GM21423 (cell line): ENCODE measurements around the gene MARS2.
"Not testable (repeated sequence)": the region's sequence is repeated elsewhere in the genome, so short reads cannot be mapped to it uniquely, and the experiment has no call there.

Experiments
- ATAC-seq: cut with Tn5 transposase; IDR thresholded peaks from one replicate; pipeline ENCODE4 v1.9.1; 2021; ENCODE audit warnings: mild to moderate bottlenecking, moderate library complexity; ENCODE audit not compliant: unreplicated experiment

MARS2 gene

GRCh38 chr2:197705121-197705911, at the start of gene MARS2:
Gene MARS2 (plus strand): TSS chr2:197705369. CDS start chr2:197705406, 37 bp downstream.
- ATAC-seq: peak; percentile 83

GRCh38 chr2:197657562-197657961, 47.6 kb upstream of the MARS2 start:
- ATAC-seq: no peak

GRCh38 chr2:197661626-197662025, 43.5 kb upstream of the MARS2 start:
- ATAC-seq: no peak

GRCh38 chr2:197666277-197666676, 38.9 kb upstream of the MARS2 start:
- ATAC-seq: no peak

- no peak for ATAC-seq
Measured at GRCh38 chr2:197668296-197668695, 36.9 kb upstream of the MARS2 start.

- ATAC-seq: no peak
Measured at GRCh38 chr2:197669077-197669476, 36.1 kb upstream of the MARS2 start.

- ATAC-seq: no peak
Measured at GRCh38 chr2:197672371-197672893, 32.7 kb upstream of the MARS2 start.

- ATAC-seq: no peak
Measured at GRCh38 chr2:197673106-197673505, 32.1 kb upstream of the MARS2 start.

GRCh38 chr2:197673606-197674005, 31.6 kb upstream of the MARS2 start:
- no peak for ATAC-seq

- ATAC-seq: no peak
Measured at GRCh38 chr2:197674060-197674459, 31.1 kb upstream of the MARS2 start.

- ATAC-seq: no peak
Measured at GRCh38 chr2:197674591-197674990, 30.6 kb upstream of the MARS2 start.

- ATAC-seq: no peak
Measured at GRCh38 chr2:197675246-197675645, 29.9 kb upstream of the MARS2 start, which contains the start of gene RFTN2. Gene RFTN2 (minus strand): TSS chr2:197675587. CDS start chr2:197675458, 129 bp downstream.

- ATAC-seq: no peak
Measured at GRCh38 chr2:197675711-197676188, 29.4 kb upstream of the MARS2 start.

- no peak for ATAC-seq
Measured at GRCh38 chr2:197677056-197677455, 28.1 kb upstream of the MARS2 start.

GRCh38 chr2:197677483-197677882, 27.7 kb upstream of the MARS2 start:
- ATAC-seq: no peak

- ATAC-seq: not testable (repeated sequence)
Measured at GRCh38 chr2:197695206-197695605, 10.0 kb upstream of the MARS2 start.

- not testable (repeated sequence) for ATAC-seq
Measured at GRCh38 chr2:197695971-197696370, 9.2 kb upstream of the MARS2 start.

GRCh38 chr2:197696571-197696970, 8.6 kb upstream of the MARS2 start:
- not testable (repeated sequence) for ATAC-seq

- ATAC-seq: not testable (repeated sequence)
Measured at GRCh38 chr2:197699724-197700123, 5.4 kb upstream of the MARS2 start.

- no peak for ATAC-seq
Measured at GRCh38 chr2:197700960-197701359, 4.2 kb upstream of the MARS2 start.

- ATAC-seq: peak; percentile 32
Measured at GRCh38 chr2:197704434-197705120, 592 bp upstream of the MARS2 start.
